ENCODE results near the gene OAS1.

OAS1 gene

GRCh38 chr12:112963227-112963861 is 56.6 kb downstream of the OAS1 start:
- no peak for DNase-seq
- Histone ChIP-seq H3K9me3 (ENCODE audit: severe bottlenecking) (peaks cover 29% of the 10 kb centered on the region), H3K27me3 (ENCODE audit: insufficient read depth, low read depth, severe bottlenecking) (peaks cover 91% of the 10 kb centered on the region), H3K4me3 (ENCODE audit: low read depth, low read length) (no peak overlapping the region), H3K36me3 (no peaks in the 10 kb centered on the region), H3K27ac (no peak overlapping the region)
- no peak for TF ChIP-seq CTCF (IDR thresholded peaks at IDR 0.05; ENCODE audit: low read depth, low read length)

DNA sequence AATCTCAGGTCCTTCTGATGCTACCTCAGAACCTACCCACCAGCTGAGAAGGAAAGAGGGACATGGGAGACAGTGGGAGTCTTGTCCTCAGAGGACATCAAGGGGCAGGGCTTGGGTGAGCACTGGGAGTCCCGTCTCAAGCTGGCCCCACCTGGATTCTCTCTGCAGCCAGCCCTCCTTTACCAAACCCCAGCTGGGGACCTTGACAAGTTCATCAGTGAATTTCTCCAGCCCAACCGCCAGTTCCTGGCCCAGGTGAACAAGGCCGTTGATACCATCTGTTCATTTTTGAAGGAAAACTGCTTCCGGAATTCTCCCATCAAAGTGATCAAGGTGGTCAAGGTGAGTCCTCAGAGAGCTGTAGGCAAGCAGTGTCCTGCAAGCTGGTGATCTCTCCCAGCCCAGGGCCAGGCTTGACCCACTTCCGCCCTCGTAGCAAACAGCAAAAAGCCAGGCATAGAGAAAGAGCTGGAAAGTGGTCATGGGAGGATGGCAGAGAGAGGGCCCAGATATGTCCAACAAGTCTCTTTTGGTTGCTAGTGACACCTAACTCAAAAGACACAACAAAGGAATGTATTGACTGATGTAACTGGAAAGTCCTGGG is 57.4 kb downstream of the OAS1 start:
- Histone ChIP-seq H3K27ac (no peak overlapping the region), H3K27me3 (ENCODE audit: insufficient read depth, low read depth, severe bottlenecking) (peaks cover 94% of the 10 kb centered on the region), H3K9me3 (ENCODE audit: severe bottlenecking) (peaks cover 21% of the 10 kb centered on the region), H3K36me3 (no peaks in the 10 kb centered on the region), H3K4me3 (ENCODE audit: low read depth, low read length) (no peak overlapping the region)
- DNase-seq = no peak
- TF ChIP-seq CTCF (IDR thresholded peaks at IDR 0.05; ENCODE audit: low read depth, low read length) = no peak

DNA sequence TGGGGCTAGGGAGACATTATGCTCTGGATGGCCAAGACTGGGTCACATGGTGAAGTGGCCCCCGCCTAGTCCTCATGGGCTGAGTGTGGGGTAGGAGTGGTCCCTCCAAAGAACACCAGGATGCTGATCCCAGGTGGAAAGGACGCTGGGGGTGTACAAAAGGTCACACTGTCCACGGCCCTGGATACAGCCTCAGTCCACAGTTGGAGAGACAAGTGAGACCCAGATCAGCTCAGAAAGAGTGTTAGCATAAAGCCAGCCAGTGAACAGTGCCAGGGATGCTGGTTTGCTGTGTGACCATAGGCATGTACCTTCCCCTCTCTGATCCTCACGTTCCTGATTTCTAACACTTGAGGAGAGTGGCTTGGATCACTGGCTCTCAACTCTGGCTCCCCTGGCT is 58.2 kb downstream of the OAS1 start:
- H3K27me3 ChIP-seq (ENCODE audit: insufficient read depth, low read depth, severe bottlenecking) = peaks cover 94% of the 10 kb centered on the region
- DNase-seq = no peak

DNA sequence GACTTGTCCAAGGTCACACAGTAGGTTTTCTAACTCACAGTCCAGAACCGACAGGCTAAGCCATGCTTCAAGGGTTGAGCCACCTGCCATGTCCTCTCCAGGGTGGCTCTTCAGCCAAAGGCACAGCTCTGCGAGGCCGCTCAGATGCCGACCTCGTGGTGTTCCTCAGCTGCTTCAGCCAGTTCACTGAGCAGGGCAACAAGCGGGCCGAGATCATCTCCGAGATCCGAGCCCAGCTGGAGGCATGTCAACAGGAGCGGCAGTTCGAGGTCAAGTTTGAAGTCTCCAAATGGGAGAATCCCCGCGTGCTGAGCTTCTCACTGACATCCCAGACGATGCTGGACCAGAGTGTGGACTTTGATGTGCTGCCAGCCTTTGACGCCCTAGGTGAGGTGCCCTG is 58.9 kb downstream of the OAS1 start:
- Histone ChIP-seq H3K27me3 (ENCODE audit: insufficient read depth, low read depth, severe bottlenecking) (peaks cover 95% of the 10 kb centered on the region), H3K9me3 (ENCODE audit: severe bottlenecking) (peaks cover 8% of the 10 kb centered on the region), H3K27ac (no peak overlapping the region), H3K4me3 (ENCODE audit: low read depth, low read length) (no peak overlapping the region), H3K36me3 (no peaks in the 10 kb centered on the region)
- no peak for TF ChIP-seq CTCF (IDR thresholded peaks at IDR 0.05; ENCODE audit: low read depth, low read length)
- no peak for DNase-seq

More for the DNA sequence above, 58.2 kb downstream of the OAS1 start:
- no peak for TF ChIP-seq CTCF (IDR thresholded peaks at IDR 0.05; ENCODE audit: low read depth, low read length)
- no peaks in the 10 kb centered on the region for H3K36me3 ChIP-seq
- H3K4me3 ChIP-seq (ENCODE audit: low read depth, low read length) = no peak overlapping the region
- H3K27ac ChIP-seq = no peak overlapping the region
- H3K9me3 ChIP-seq (ENCODE audit: severe bottlenecking) = peaks cover 13% of the 10 kb centered on the region

DNA sequence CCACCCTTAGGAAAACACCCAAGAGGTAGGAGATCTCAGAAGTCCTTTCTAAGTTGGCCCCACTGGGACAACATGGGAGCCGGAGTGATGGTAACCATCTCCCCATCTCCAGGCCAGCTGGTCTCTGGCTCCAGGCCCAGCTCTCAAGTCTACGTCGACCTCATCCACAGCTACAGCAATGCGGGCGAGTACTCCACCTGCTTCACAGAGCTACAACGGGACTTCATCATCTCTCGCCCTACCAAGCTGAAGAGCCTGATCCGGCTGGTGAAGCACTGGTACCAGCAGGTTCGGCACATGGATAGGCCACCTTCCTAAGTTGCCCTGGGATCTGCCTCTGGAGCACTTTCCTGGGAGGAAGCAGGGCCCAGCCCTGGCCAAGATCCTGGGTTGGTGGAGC is 60.5 kb downstream of the OAS1 start:
- Histone ChIP-seq H3K36me3 (no peaks in the 10 kb centered on the region), H3K27me3 (ENCODE audit: insufficient read depth, low read depth, severe bottlenecking) (peaks cover 96% of the 10 kb centered on the region), H3K27ac (no peak overlapping the region), H3K4me3 (ENCODE audit: low read depth, low read length) (no peak overlapping the region), H3K9me3 (ENCODE audit: severe bottlenecking) (no peaks in the 10 kb centered on the region)
- no peak for DNase-seq
- TF ChIP-seq CTCF (IDR thresholded peaks at IDR 0.05; ENCODE audit: low read depth, low read length) = no peak

DNA sequence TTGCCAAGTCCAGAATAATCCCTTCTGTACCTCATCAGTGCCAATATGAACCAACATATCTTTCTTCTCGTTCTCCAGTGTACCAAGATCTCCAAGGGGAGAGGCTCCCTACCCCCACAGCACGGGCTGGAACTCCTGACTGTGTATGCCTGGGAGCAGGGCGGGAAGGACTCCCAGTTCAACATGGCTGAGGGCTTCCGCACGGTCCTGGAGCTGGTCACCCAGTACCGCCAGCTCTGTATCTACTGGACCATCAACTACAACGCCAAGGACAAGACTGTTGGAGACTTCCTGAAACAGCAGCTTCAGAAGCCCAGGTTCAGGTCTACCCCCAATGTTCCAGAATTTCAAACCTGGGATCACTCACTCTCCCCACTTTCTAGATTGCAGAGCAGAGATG is 61.1 kb downstream of the OAS1 start:
- TF ChIP-seq CTCF (IDR thresholded peaks at IDR 0.05; ENCODE audit: low read depth, low read length) = no peak
- H3K9me3 ChIP-seq (ENCODE audit: severe bottlenecking) = no peaks in the 10 kb centered on the region
- peaks cover 96% of the 10 kb centered on the region for H3K27me3 ChIP-seq (ENCODE audit: insufficient read depth, low read depth, severe bottlenecking)
- no peak overlapping the region for H3K4me3 ChIP-seq (ENCODE audit: low read depth, low read length)
- no peak for DNase-seq
- H3K36me3 ChIP-seq = no peaks in the 10 kb centered on the region
- no peak overlapping the region for H3K27ac ChIP-seq

All from WERI-Rb-1 (cell line).